Measurements from ENCODE around the gene DDX25.
A peak's percentile ranks its signal among the peaks of the same experiment; 100 is the strongest.
"Not testable (repeated sequence)": the region's sequence is repeated elsewhere in the genome, so short reads cannot be mapped to it uniquely, and the experiment has no call there.

Gene DDX25
- total RNA-seq = 0 to 0.19 (median 0.04) reads per million in 4 experiments

DNA sequence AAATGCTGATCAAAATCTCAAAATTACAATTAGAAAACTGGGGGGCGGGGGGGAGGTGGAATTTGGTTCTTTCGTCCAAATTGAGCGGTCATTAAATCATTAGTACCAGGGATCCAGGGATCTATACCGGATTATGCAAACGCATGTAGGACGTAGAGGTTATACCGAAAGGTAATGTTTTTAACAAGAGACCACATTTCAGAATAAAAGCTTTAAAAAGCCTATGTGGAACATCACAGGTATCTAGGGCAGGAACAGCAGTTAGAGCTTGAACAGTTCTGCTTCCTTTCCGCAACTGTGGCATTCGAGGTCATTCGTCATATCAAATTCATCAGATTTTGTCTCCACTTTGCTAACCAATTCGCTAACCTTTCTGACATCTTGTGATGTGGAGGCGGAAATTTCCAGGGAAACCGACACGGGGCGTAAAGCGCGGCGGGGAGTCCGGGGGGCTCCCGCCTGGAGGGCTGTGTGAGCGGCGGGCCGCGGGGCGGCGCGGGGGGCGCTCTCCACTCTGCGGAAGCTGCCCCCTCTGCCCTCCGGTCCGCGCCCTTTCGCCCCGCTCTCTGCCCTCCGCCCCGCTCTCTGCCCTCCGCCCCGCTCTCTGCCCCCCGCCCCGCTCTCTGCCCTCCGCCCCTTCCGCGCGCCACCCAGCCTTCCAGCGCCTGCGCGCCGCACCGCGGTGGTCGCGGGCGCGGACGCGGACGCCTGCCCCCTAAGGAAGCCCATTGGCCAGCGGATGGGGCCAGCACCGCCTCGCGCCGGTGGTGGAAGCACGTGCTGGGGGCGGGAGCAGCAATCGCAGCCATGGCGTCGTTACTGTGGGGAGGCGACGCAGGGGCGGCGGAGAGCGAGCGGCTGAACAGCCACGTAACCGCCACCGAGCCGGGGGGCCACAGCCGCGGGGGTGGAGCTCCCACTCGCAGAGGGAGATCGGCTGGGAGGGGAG lies at the start of gene DDX25:
DDX25 (plus strand) TSS at position 798 of the 949 bp plus-strand sequence; CDS start at position 808, 10 bp downstream.
- peak; percentile 15 for DNase-seq

DNA sequence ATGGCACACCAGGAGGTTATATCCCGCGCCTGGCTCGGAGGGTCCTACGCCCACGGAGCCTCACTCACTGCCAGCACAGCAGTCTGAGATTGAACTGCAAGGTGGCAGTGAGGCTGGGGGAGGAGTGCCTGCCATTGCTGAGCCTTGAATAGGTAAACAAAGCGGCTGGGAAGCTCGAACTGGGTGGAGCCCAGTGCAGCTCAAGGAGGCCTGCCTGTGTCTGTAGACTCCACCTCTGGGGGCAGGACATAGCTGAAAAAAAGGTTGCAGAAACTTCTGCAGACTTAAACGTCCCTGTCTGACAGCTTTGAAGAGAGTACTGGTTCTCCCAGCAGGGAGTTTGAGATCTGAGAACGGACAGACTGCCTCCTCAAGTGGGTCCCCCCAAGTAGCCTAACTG lies 46.6 kb upstream of the DDX25 start:
- not testable (repeated sequence) for DNase-seq

DNA sequence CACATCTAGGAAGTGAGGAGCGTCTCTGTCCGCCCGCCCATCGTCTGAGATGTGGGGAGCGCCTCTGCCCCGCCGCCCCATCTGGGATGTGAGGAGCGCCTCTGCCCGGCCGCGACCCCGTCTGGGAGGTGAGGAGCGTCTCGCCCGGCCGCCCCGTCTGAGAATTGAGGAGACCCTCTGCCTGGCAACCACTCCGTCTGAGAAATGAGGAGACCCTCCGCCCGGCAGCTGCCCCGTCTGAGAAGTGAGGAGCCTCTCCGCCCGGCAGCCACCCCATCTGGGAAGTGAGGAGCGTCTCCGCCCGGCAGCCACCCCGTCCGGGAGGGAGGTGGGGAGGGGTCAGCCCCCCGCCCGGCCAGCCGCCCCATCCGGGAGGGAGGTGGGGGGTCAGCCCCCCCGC lies 41.5 kb upstream of the DDX25 start:
- not testable (repeated sequence) for DNase-seq

DNA sequence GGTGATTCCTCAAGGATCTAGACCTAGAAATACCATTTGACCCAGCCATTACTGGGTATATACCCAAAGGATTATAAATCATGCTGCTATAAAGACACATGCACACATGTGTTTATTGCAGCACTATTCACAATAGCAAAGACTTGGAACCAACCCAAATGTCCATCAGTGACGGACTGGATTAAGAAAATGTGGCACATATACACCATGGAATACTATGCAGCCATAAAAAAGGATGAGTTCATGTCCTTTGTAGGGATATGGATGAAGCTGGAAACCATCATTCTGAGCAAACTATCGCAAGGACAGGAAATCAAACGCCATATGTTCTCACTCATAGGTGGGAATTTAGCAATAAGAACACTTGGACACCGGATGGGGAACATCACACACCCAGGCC lies 39.0 kb upstream of the DDX25 start:
- not testable (repeated sequence) for DNase-seq

DNA sequence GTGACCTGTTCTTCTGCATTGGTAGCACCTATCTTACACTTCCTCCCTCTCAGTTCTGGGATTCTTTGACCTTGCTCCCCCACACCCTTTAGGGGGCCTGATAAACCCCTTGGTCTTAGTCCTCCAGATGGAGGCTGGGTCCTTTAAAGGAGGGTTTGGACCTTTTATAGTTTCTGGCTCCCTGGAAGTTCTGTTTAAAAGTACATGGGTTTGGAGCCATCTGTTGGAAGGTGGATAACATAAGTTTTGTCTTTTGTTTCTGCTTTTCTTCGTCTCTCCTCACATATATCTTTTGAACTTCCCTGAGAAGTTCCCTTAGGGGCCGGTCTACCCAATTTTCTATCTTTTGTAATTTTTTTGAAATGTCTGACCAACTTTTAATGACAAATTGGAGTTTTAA lies 34.8 kb upstream of the DDX25 start:
- no peak for DNase-seq

DNA sequence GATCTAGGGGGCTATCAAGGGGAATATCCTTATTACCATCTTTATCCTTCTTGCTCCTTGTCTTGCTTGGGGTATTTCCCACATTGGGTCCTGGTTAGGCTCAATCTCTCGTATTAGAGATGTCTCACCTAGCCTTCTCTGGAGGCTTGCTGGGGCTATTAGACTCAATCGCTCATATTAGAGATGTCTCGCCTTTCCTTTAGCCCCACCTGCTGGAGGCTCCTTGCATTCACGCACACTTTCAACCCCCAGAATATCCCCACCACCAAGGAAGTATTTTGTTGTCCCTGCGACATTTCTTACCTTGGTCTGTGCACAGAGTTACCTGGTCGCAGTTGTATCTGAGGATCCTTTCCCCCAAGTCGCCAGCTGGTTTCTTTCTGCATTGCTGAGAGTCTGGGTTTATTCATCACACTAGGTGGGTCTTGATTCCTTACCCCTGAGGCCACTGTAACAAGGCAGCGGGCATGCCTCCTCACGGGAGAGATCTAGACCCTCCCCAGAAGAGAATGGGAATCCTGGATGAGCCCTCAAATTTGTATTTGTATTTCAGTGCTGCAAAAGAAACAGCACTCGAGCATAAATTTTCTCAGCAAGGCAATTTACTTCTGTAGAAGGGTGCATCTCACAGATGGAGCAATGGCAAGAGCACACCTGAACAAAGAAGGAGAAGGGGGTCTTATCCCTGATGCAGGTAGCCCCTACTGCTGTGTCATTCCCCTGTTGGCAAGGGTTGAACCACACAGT lies 32.7 kb upstream of the DDX25 start:
- DNase-seq = no peak

DNA sequence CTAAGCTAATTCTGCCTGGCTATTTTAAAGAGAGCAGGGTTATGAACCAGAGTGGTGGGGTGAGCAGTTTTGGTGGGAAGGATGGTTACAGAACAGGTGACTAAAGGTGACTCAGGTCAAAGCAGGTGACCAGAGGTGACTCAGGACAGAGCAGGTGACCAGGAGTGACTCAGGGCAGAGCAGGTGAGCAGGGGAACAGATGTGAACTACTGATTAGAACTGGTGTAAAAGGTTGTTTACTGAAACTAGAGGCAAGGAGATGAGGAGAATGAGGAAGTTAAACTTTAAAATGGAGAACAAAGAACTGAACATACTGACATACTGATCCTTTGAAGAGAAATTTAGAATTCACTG lies 32.2 kb upstream of the DDX25 start:
- DNase-seq = no peak

DNA sequence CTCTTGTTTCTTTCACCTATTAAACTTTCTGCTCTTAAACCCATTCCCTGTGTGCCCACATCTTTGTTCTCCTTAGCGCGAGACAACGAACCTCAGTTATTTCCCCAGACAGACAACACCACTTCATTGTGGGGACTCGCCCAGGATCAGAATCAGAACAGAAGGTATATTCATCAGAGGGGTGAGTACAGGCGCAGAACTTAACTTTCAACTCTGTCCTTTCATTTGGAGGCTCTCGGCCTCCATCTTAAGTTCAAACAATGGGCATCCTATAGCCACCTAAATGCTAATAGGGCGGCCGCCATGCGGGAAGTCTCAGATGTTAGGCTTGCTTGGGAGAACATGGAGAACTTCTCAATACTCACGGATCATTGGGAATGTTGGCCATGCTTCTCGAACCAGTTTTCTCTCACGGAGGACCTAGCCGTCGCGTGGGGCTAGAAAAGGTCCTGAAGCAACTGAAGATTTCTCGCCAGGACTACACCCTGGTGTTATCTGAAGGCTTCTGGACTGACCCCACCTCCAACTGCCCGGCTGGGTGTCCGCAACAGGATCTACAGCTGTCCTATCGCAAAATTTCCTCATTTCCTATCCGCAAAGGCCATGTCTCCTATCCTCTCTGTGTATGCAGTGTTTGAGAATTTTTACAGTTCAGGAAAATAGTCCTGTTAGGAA lies 30.3 kb upstream of the DDX25 start:
- DNase-seq = no peak

DNA sequence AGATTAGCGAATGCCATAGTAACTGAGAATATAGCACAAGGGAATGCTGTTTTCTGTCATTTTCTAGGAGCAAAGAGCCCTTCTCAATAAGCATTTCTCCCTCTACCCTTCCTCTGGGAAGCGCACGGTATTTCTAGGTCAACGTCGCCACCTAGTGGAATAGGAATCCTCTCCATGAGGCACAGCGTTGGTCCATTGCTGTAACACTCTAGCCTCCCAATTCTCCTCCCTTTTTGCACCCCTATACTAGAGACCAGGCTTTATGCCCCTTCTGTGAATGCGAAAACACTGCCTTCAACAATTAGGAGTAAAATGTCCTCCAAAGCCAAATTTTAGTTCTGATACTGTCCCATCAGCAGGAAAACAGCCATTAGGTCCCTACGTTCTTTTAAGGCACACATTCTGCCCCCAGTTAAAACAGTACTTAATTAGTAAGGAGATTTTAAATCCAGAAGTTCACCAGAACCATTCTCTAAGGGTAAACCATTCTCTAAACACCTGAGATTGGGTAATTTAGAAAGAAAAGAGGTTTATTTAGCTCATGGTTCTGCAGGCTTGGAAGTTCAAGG lies 29.7 kb upstream of the DDX25 start:
- DNase-seq = no peak

DNA sequence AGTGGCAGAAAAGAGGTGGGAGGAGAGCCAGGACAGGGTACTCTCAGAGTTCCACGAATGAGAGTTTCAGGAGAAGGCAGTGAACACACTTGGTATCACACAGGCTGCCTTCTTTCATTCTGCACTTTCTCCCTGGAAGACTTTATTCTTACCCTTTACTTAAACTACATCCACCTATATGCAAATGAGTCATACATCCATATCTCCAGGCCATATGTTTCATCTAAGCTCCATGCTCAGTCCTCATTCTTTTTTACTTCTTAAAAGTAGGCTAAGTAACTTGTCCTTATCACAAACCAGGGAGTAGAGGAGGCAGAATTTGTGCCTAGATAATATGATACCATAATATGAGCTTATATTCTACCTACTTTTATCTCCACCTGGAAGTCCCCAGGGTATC lies 23.0 kb upstream of the DDX25 start:
- DNase-seq = no peak

DNA sequence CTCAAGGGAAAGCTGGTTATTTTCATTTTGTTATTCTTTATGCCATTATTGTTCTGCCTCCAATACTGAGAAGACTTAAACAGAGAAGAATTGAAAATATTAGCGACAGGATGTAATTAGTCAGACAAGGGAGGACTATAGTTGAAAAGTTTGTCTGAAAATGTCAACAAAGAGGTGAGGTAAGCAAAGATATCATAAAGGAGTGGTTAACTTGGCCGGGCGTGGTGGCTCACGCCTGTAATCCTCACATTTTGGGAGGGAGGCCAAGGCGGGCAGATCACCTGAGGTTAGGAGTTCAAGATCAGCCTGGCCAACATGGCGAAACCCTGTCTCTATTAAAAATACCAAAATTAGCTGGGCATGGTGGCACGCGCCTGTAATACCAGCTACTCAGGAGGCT lies 20.9 kb upstream of the DDX25 start:
- no peak for DNase-seq

DNA sequence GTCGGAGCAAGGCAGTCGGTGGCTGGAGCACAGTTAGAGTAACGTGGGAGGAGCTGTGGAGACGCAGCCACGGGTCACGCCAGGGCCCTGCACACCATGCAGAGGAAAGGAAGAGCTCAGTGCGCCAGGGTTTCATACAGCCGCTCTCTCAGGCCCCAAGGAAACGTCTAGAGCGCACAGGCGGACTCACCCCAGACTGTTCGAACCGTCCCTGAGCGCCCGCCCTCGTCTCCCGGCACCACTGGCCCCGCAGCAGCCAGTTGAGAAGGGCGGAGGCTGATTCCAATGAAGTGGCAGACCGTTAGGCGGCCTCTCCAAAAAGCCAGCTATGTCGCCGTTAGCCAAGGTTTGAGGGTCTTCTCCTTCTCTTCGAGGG lies 17.3 kb upstream of the DDX25 start:
- DNase-seq = no peak

DNA sequence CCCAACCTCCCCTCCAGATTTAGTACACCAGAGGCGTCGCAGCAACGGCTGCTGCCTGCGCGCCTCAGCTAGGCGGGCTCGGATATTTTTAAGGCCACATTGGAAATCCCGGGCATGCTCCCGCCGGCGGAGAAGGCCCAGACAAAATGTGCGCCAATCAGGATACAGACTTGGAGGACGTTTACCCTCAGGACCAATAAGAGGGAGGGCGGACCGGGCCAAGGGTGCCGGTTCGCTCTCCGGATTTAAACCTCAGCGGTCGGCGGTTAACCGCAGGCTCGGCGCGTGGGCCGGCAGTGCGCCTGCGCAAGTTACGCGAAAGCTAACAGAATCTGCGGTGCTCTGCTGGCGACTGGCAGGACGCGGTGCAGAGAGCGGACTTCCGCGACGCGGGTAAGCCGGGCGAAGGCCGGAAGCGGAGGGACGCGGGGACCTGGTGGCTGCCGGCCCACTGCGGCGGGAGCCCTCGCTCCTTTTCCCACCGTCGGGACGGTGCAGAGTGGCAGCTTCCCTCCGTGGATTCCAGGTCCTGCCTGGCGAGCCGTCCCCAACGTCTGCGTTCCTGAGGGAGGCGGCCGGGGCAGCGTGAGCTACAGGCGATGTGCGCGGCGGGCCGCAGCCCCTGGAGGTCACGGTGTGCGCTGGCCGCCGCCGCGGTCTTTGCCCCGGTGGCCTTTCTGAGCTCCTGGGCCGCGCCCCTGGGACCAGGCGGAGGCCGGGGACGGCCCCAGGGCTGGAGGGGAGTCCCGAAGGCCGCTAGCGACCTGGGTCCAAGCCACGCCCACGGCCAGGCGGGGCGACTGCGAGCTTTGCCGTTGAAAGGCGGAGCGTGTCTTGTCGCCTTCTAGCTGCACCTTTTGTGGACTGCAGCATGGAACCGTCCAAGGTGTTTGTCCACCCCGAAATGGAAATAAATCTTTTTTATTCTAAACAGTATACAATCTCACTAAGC lies 16.7 kb upstream of the DDX25 start, which contains the start of gene HYLS1:
HYLS1 (plus strand) TSS at position 296 of the 952 bp plus-strand sequence. CDS start 11,701 bp downstream, outside the sequence.
- DNase-seq = peak; percentile 92

DNA sequence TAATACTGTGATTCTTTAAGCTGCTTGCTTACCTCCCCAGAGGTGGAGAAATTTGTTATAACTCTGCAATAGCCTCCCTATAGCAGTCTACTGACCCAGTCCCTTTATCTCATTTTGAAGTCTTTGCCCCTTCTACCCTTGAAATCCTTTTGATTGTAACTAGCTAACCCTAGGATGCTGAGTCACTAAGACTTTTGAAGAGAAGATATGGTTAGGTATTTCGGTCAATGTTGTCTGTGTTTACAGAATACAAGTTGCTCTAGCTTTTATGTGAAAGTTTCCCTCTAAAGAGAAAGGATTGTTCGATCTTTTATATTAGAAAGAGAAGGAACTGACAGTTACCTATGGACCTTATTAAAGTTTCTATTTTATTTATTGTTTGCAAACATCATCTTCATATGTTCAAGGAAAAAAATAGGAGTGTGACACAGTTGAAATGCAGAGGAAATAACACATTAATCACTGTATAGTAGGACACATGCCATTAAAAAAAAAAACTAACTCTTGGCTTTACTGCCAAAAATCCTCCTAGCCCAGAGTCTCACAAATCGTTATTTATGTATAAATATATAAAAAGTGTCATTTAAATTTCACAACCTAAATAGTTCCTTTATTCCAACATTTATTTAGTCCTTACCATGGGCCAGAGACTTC lies 13.7 kb upstream of the DDX25 start:
- no peak for DNase-seq

DNA sequence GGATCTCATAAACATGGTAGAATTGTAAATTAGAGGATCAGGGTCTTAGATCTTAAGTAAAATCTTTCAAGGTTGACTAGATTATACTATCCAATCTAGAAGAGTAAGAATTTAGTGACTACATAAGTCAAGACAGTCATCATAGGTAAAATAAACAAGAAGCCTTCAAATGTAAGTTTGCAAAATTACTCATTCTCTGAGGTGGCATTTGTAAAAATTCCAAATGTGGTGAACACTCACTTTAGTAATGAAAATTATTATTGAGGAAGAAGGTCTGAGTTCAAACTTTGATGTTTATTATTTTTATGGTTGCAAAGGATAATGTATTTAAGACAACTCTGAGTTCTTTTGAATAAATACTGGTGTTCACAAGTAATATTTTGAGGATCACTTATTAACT lies 12.2 kb upstream of the DDX25 start:
- DNase-seq = no peak

DNA sequence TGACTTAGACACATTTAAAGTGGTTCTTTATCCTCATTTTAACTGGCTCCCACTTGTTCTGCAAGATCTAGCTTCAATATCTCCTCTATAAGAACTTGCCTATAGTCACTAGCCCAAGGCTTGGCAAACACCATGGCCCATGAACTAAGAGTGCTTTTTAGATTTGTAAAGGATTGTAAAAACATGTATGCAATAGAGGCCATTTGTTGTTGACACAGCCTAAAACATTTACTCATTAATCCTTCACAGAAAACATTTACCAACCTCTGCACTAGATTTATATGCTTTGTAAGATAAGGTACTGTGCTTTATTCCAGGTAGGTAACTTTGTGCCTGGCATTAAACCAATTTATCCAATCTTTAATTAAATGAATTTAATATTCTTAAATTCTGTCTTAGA lies 11.3 kb upstream of the DDX25 start:
- no peak for DNase-seq

DNA sequence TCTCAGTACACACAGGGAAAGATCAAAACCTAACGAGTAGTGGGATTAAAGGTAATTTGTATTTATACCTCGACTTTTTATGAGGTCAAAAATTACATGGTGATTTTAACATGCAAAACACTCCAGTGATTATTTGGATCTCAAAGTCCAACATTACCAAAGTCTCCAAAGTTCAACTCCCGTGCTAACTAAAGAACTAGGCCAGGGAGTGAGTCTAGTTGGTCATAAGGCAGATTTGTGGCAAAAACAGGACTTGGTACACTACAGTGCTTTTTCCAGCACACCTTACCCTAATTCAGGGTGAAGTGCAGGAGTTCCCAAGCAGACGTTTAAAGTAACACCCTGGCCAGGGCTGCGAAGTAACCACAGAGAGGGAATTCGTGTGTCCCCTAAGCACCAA lies 2.4 kb upstream of the DDX25 start:
- no peak for DNase-seq

DNA sequence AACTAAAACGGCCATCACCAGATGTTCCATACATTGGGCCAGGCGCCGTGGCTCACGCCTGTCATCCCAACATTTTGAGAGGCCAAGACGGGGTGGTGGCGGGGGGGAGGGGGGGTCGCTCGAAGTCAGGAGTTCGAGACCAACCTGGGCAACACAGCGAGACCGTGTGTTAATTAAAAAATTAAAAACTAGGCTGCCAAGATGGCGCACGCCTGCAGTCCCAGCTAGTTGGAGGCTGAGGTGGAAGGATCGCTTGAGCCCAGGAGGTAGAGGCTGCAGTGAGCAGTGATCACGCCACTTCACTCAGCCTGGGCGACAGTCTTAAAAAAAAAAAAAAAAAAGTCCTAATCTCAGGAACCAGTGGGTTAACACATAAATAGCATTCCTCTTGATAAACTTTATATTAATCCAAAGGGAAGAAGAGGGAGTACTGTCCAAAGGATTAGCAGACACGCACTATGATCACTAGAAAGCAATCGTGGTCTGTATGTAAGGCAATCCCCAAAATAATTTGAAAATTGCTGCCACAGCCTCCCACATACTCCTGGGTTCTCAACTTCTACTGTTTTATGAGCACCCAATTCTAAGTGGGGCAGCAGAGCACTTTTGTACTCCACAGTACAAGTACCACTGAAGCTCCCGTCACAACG lies 1.9 kb upstream of the DDX25 start:
- no peak for DNase-seq

DNA sequence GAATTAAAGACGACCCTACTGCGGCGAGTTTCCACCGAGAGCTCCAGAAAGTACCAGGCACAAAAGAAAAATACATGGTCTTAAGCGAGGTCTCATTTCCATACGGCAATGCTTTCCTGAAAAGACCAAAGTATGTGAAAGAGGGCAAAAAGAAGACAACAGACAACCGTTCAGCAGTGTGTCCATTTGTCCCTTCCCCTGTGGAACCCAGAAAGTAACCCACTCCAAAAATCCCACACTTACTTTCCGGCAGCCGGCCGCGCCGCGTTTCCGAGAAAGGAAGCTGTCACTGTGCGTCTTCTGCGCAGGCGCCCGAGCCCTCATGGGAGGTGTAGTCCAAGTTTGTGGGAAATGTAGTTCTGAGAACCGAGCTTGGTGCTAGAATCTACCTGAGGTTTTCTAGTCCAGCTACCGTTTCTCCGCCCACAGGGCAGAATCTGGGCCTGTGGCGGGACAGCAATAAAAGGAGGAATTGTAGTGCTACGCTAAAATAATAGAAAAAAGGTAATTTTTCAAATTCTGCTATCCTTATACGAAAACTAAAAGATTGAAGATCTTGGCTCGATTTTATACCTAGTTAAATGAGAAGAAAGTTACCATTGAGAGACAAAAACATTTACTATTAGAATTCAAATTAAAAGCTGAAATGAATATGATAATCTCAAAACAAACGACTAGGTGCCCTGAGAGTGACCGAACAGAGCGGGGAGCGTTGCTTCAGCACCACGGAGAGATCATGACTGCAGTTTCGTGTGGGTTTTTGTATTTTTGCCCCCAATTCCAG lies 1.2 kb upstream of the DDX25 start, which contains the start of gene PUS3:
PUS3 (minus strand) TSS at position 280 of the 784 bp plus-strand sequence. CDS start 6,922 bp downstream, outside the sequence.
- peak; percentile 78 for DNase-seq

DNA sequence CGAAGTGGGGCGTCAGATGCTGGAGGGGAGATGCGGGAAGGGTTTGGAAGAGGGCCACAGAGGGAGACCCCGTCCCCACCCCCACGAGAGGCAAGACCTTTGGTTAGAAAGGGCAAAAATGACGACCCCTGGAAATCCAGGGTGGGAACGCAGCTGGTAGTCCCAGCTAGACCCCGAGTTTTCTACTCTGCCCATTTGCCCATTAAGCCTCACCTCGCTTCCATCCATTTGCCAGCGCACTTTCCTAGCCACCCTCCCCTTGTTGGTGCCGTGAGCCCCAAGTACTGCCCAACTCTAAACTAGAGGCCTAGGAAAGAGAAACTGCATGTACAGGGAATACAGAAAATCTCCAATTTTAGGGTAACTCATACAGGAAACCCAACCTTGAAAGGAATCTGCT lies 370 bp downstream of the DDX25 start:
- DNase-seq = no peak
